SK-N-MC (cell line): ENCODE measurements around the gene ZBTB3.
A peak's percentile ranks its signal among the peaks of the same experiment; 100 is the strongest.

Experiments
- EZH2 ChIP-seq: fragments of 200-600 bp; sonication (generic); IDR thresholded peaks from one replicate; pipeline ENCODE4 v1.6.1; 2017; ENCODE audit warnings: antibody characterized with exemption
- FOXP2 ChIP-seq: optimal IDR thresholded peaks from 2 replicates; pipeline ENCODE3; 2011; ENCODE audit warnings: mild to moderate bottlenecking, moderate library complexity; ENCODE audit not compliant: insufficient read depth; ENCODE audit errors: extremely low read length, control extremely low read depth
- POLR2AphosphoS5 ChIP-seq: IDR thresholded peaks from 2 replicates; pipeline ENCODE4 v1.6.1; 2012; ENCODE audit warnings: mild to moderate bottlenecking, low read depth, low read length, borderline replicate concordance

DNA sequence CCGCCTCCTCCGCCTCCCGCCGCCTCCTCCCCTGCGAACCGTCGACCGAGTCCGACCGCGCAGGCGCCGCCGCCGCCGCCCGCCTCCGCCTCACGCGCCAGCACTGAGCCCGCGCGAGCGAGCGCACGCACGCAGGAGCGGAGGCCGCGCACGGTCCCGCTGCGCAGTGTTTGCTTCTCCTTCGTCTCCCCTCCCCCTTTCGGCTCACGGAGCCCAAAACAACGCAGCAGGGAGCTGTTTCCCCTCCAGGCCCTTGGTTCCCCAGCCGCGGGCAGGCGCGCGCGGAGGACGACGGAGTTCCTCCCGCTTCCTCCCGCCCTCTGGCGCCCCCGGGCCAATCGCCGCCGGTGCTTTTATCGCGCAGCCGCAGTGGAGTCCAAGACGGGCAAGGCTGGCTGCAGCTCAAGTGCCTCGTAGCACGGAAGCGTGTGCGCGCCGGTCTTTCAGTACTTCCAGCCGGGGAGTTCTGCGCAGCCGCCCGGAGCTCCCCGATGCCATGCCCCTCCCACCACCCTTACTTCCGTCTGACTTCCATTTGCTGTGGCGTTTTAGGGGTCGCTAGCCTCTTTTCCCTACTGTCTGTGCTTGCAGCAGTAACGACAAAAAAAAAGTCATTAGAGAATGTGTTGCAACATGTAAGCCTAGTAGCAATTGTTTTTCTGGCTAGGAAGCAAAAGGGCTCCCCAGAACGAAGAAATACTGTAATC is 26.6 kb downstream of the ZBTB3 start, which contains the start of gene HNRNPUL2:
- TF ChIP-seq POLR2AphosphoS5 (peak; percentile 79), EZH2 (no peak), FOXP2 (peak; percentile 88)
